Psoas muscle (tissue), 8 donors: ENCODE measurements around the gene SIDT1. TPM values are rescaled to one million over a fixed set of nuclear protein-coding genes. Genes with fewer than 3 reads are reported as not detected.
A peak's percentile ranks its signal among the peaks of the same experiment; 100 is the strongest.

ENCODE experiments used
- ATAC-seq, 4 donors: fragments of 200-7000 bp; cut with Tn5 transposase; one replicate each; pipeline ENCODE4 v1.9.1; 2020; ENCODE audit warnings: moderate library complexity in 3 of 4, mild to moderate bottlenecking in 2 of 4
- DNase-seq, 2 donors: peaks; one replicate each; pipeline ENCODE4 v3.0.0-alpha.2; 2020
- H3K27ac ChIP-seq: fragments of 200-600 bp; one replicate; pipeline ENCODE4 v1.8.0; 2022
- H3K27me3 ChIP-seq, 3 donors: fragments of 200-600 bp in 1 of 3; one replicate each; pipeline versions ENCODE4 v1.6.1 to v1.8.0; 2013 to 2022; ENCODE audit warnings: low read length in 2 of 3, mild to moderate bottlenecking in 2 of 3, moderate library complexity in 1 of 3; ENCODE audit not compliant: insufficient read depth in 3 of 3
- H3K36me3 ChIP-seq, 2 donors: fragments of 200-600 bp in 1 of 2; one replicate each; pipeline versions ENCODE4 v1.6.1 to v1.8.0; 2013 to 2022; ENCODE audit warnings: low read depth in 1 of 2, mild to moderate bottlenecking in 1 of 2, moderate library complexity in 1 of 2; ENCODE audit not compliant: insufficient read depth in 1 of 2
- H3K4me1 ChIP-seq: fragments of 200-600 bp; one replicate; pipeline ENCODE4 v1.8.0; 2022
- H3K4me3 ChIP-seq: fragments of 200-600 bp; one replicate; pipeline ENCODE4 v1.8.0; 2022; ENCODE audit warnings: mild to moderate bottlenecking
- H3K9me3 ChIP-seq: fragments of 200-600 bp; one replicate; pipeline ENCODE4 v1.8.0; 2022
- CTCF ChIP-seq: fragments of 200-600 bp; IDR thresholded peaks from one replicate; pipeline ENCODE4 v1.8.0; 2022; ENCODE audit warnings: antibody characterized with exemption
- WGBS, 3 donors: extraction: QIAGEN DNeasy Blood & Tissue Kit; methylation state at CpG; one replicate each; pipeline versions ENCODE4 v1.1.6 to v1.1.7; 2013; 5-methylcytosine and 5-hydroxymethylcytosine counted together
- intact Hi-C, 2 donors: fragments of 100-400 bp; cut with DNase I; formaldehyde crosslinking; loops; one replicate each; pipeline versions ENCODE4 v1.11.0 to v1.14.2; 2022
- polyA plus RNA-seq, 3 donors: library from polyadenylated mRNA; stranded (reverse); fragments of 200-250 nt; gene quantifications; one replicate each; pipeline ENCODE4 v1.2.3, GENCODE V29; 2013
- total RNA-seq, 4 donors: library from RNA; stranded (reverse); fragmentation: NEBNext Ultra II Directional in 2 of 4; extraction: Animal tissue kit (Norgen Biotek cat#: 25700) in 2 of 4; gene quantifications; one replicate each; pipeline versions ENCODE4 v1.2.1 to v1.2.4, GENCODE V29; 2021 to 2023
- donor health status: healthy with polysubstance abuse.
- donor health status: DM: no; HTN: no; CAD: no; lungs with moderate emphysema.
- donor health status: Bipolar disorder and iron deficiency.
- donor health status: healthy.
- donor health status: DM: yes; HTN: yes; CAD: no.
- donor health status: DM: no; HTN: no; CAD: no.
- donor health status: DM: no; HTN: no; CAD: no.
- donor health status: DM: yes; HTN: yes; CAD: no.

SIDT1 gene
- total and polyA plus RNA-seq, 7 donors, result 0.08 to 0.48 (median 0.34) TPM; not detected in 1

DNA sequence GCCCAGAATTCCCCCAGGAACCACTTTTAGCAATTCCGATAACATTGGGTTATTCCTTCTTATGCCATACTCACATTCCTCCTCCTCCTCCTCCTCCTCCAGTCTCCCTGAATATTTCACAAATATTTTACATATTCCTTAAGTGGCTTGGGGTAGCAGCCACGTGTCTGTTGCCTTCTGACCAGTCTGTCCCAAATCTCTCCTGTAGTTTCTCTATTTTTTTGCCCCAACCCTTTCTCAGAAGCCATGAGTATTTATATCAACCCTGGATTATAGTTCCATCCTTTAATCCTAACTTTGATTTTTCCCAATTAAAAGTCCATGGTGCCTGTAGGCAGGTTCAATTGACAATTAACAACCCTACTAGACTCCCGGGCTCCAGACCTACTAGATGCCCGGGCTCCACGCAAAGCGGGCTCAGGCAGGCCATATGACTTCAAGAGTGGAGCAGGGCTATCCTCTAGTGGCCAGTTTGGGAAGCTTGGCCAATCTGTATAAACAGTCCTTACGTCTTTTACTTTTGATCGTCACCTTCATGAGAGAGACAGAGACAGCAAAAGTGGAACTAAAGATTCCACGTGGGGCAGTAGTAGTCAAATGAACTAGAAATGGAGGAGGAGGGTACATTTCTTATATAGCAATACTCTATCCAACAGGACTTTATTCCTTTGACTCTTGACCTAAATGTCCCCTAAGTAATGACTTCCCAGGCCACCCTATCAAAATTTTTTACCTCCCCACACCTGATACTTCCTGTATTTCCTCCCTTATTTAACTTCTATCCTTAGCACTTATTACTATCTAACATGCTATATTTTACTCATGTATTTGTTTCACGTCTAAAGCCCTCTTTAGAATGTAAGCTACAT lies 94.4 kb downstream of the SIDT1 start:
- H3K27me3 ChIP-seq, result no peaks in the 10 kb centered on the region
- intact Hi-C loops, result loop anchor here (1.0 to 5.0 kb wide), 3 partner anchors 114 to 132 kb away; no protein-coding TSS in a partner anchor
- H3K4me3 ChIP-seq, result peak overlapping the region; percentile 23
- peaks cover 27% of the 10 kb centered on the region for H3K4me1 ChIP-seq
- no peaks in the 10 kb centered on the region for H3K9me3 ChIP-seq
- WGBS, 3 donors, result 17 to 22% (median 19%) methylated on average over 10 of the region's 10 CpGs
- TF ChIP-seq CTCF, result peak; percentile 92
- H3K27ac ChIP-seq, result peak overlapping the region; percentile 25
- peak; percentile 71 to 92 (median 82) for ATAC-seq
- no peaks in the 10 kb centered on the region for H3K36me3 ChIP-seq
- peak; percentile 30 to 64 for DNase-seq

DNA sequence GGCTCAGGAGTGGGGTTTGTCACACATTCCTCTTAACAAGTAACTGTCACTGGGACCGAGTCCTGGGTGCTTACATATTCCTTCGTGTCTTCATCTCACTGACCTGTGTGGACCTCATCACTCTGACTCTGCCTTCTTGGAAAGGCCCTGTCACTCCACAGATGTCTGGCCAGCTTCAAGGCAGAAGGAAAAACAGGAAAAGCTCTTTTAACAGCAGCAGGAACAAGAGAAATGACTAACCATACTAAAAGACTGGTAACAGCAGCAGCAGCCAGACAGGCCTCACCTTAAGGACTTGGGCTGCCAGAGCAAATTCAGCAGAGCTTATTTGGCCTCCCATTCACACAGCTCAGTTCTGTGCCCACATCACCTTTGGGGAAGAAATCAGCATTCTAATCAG lies 96.0 kb downstream of the SIDT1 start:
- intact Hi-C loops, result loop anchor here in 1 of 2 donors (5.0 kb wide), 1 partner anchor 116 kb away; no protein-coding TSS in a partner anchor
- Histone ChIP-seq H3K36me3 (no peaks in the 10 kb centered on the region), H3K4me3 (no peak overlapping the region), H3K4me1 (peaks cover 27% of the 10 kb centered on the region), H3K9me3 (no peaks in the 10 kb centered on the region), H3K27me3 (no peaks in the 10 kb centered on the region), H3K27ac (peak overlapping the region; percentile 82)
- DNase-seq (no peak), ATAC-seq (no peak)
- WGBS, 3 donors, result 37 to 76% (median 58%) methylated on average over 2 of the region's 2 CpGs
- no peak for TF ChIP-seq CTCF

GRCh38 chr3:113628788-113629187 lies 96.4 kb downstream of the SIDT1 start:
- Histone ChIP-seq H3K4me1 (peaks cover 27% of the 10 kb centered on the region), H3K27me3 (no peaks in the 10 kb centered on the region)

DNA sequence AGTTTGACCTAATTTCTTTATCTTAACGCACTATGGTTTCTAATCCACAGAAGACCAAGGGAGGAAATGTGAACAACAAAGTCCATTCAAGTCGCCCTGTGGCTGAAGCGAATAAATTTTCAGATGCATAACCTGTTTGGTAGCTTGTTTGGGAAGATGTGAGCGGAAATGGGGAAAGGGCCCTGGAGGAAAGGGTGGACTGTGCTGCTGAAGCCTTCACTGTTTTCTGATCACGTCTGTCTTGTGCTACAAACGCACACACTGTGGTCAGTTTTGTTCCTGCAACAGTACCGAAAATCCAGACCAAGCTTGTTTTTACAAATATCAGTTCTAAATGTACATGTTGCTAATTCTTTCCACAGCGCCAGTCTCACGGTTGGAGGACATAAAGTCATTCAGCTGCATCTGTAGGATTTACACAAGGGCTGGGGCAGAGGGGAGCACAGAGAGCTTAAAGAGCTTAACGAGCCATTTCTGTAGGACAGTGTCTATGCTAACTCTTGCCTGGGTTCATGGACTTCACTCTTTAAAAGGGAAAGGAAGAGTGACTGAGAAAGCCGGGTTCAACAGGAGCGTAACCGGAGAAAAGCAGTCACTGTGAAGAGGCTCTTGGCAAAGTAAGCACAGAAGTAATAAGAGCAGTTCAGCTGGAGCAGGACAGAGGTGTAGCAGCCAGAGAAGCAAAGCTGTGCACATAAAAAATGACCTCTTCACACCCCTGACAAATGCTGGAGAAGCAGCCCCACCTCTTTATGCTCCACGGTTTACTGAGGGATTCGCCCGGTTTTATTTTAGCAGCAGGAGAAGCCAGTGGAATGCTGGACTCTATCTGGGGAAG lies 97.4 kb downstream of the SIDT1 start:
- Histone ChIP-seq H3K9me3 (no peaks in the 10 kb centered on the region), H3K4me3 (peak overlapping the region; percentile 59), H3K27me3 (no peaks in the 10 kb centered on the region), H3K36me3 (no peaks in the 10 kb centered on the region), H3K4me1 (peaks cover 27% of the 10 kb centered on the region), H3K27ac (peak overlapping the region; percentile 82)
- TF ChIP-seq CTCF, result no peak
- ATAC-seq (peak; percentile 75 to 91 (median 87)), DNase-seq (no peak)
- intact Hi-C loops, result loop anchor here (5.0 kb wide), 3 partner anchors 107 to 118 kb away; no protein-coding TSS in a partner anchor
- WGBS, 3 donors, result 35 to 50% (median 37%) methylated on average over 16 of the region's 16 CpGs

More at GRCh38 chr3:113628788-113629187, 96.4 kb downstream of the SIDT1 start:
- intact Hi-C loops, result loop anchor here in 1 of 2 donors (5.0 kb wide), 1 partner anchor 116 kb away; no protein-coding TSS in a partner anchor
- Histone ChIP-seq H3K4me3 (no peak overlapping the region), H3K36me3 (no peaks in the 10 kb centered on the region), H3K9me3 (no peaks in the 10 kb centered on the region), H3K27ac (peak overlapping the region; percentile 82)
- whole genome bisulfite sequencing, 3 donors, result 64 to 83% (median 68%) methylated on average over 6 of the region's 6 CpGs
- no peak for DNase-seq
- no peak for TF ChIP-seq CTCF
- ATAC-seq, result no peak
